Tibial artery (tissue), 4 donors: ENCODE measurements around the gene CREB5.

Experiments used
- DNase-seq, 2 donors: peaks; one replicate each; pipeline ENCODE4 v3.0.0-alpha.2; 2019
- H3K27ac ChIP-seq, 2 donors: fragments of 200-600 bp; sonication (generic) in 1 of 2; 1 replicate in 1 of 2; 2 replicates in 1 of 2; pipeline ENCODE4 v1.5.1; 2018 to 2019; ENCODE audit warnings: mild to moderate bottlenecking in 1 of 2
- H3K27me3 ChIP-seq, 2 donors: fragments of 200-600 bp; sonication (generic) in 1 of 2; one replicate each; pipeline versions ENCODE4 v1.5.1 to v1.6.0; 2016 to 2019
- H3K36me3 ChIP-seq, 3 donors: fragments of 200-600 bp; sonication (generic) in 2 of 3; one replicate each; pipeline ENCODE4 v1.5.1; 2016 to 2019; ENCODE audit warnings: mild to moderate bottlenecking in 2 of 3
- H3K4me1 ChIP-seq, 4 donors: fragments of 200-600 bp; sonication (generic) in 2 of 4; 1 replicate in 3 of 4; 2 replicates in 1 of 4; pipeline ENCODE4 v1.5.1; 2016 to 2019
- H3K4me3 ChIP-seq, 2 donors: fragments of 200-600 bp; sonication (generic) in 1 of 2; 1 replicate in 1 of 2; 2 replicates in 1 of 2; pipeline ENCODE4 v1.5.1; 2018 to 2019; ENCODE audit warnings: mild to moderate bottlenecking in 2 of 2
- H3K9me3 ChIP-seq, 3 donors: fragments of 200-600 bp; sonication (generic) in 1 of 3; one replicate each; pipeline ENCODE4 v1.5.1; 2016 to 2019
- intact Hi-C: fragments of 100-400 bp; cut with DNase I; formaldehyde crosslinking; loops from one replicate; pipeline ENCODE4 v1.15.0; 2023; ENCODE audit warnings: low total_unique reads
- TF ChIP-seq, protein P1 (sequence below), 2 experiments: fragments of 200-600 bp in 1 of 2; fragments of 450-650 bp in 1 of 2; IDR thresholded peaks; one replicate each; pipeline ENCODE4 v1.5.1; 2017 to 2019; ENCODE audit warnings: antibody characterized with exemption in 2 of 2, mild to moderate bottlenecking in 1 of 2, moderate library complexity in 1 of 2

CREB5 gene

GRCh38 chr7:28707291-28707690, 295.0 kb downstream of the CREB5 start:
- intact Hi-C loops, result no loop called here
- H3K9me3 ChIP-seq, result no peaks in the 10 kb centered on the region
- no peak overlapping the region for H3K4me3 ChIP-seq
- no peak overlapping the region for H3K27ac ChIP-seq
- peaks cover 0 to 30% (median 12%) of the 10 kb centered on the region in 4 donors for H3K4me1 ChIP-seq
- H3K27me3 ChIP-seq, result no peaks in the 10 kb centered on the region
- H3K36me3 ChIP-seq, result no peaks in the 10 kb centered on the region
- DNase-seq, result no peak
- TF ChIP-seq, protein P1, sequence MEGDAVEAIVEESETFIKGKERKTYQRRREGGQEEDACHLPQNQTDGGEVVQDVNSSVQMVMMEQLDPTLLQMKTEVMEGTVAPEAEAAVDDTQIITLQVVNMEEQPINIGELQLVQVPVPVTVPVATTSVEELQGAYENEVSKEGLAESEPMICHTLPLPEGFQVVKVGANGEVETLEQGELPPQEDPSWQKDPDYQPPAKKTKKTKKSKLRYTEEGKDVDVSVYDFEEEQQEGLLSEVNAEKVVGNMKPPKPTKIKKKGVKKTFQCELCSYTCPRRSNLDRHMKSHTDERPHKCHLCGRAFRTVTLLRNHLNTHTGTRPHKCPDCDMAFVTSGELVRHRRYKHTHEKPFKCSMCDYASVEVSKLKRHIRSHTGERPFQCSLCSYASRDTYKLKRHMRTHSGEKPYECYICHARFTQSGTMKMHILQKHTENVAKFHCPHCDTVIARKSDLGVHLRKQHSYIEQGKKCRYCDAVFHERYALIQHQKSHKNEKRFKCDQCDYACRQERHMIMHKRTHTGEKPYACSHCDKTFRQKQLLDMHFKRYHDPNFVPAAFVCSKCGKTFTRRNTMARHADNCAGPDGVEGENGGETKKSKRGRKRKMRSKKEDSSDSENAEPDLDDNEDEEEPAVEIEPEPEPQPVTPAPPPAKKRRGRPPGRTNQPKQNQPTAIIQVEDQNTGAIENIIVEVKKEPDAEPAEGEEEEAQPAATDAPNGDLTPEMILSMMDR (IDR thresholded peaks at IDR 0.05), result no peak

DNA sequence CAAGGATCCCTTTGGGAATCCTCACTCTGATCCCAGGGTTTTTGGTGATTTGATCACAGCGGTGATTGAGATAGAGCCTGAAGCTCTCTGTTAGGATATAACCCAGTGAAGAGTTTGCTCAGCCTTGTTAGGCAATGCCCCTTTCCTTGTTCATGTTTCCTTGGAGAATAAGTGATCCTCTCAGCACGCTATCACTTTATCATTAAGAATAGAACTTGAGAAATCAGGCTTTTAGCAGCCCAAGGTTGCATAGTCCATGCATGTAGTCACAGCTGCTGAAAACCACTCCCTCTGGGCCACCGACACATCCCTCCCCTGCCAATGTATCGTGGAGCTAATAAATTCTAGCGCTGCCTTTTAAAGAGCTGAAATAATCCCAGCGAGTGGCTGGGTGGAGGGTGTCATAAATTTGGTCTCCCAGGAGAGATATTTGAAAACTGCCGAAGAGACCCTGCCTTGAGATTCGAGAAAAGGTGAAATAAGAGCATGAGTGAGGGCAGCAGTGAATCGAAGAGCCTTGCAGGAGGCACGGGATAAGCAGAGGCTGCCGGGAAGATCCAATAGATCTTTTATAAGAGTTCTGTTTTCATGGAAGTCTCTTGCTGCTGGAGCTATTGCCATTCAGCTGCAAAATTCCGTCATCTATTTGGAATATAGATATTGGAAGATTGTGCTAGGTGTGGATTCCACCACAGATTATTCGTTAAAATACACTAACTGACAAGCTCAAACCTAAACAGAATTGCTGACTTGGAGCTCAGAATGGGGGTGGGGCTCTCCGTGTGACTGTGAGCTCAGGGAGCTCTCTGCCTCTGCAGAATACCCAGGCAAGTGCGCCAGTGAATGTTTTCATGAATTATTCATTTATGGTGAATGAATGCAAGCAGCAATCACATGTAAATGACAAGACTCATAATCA, 296.0 kb downstream of the CREB5 start:
- peak overlapping the region in 1 of 2 donors; percentile 46 for H3K27ac ChIP-seq
- no peaks in the 10 kb centered on the region for H3K36me3 ChIP-seq
- TF ChIP-seq, protein P1 (IDR thresholded peaks at IDR 0.05), result no peak
- DNase-seq, result peak in 1 of 2 donors; percentile 31
- H3K27me3 ChIP-seq, result no peaks in the 10 kb centered on the region
- no peaks in the 10 kb centered on the region for H3K9me3 ChIP-seq
- peak overlapping the region; percentile 41 to 46 for H3K4me3 ChIP-seq
- intact Hi-C loops, result no loop called here
- peaks cover 0 to 20% (median 9%) of the 10 kb centered on the region in 4 donors for H3K4me1 ChIP-seq

DNA sequence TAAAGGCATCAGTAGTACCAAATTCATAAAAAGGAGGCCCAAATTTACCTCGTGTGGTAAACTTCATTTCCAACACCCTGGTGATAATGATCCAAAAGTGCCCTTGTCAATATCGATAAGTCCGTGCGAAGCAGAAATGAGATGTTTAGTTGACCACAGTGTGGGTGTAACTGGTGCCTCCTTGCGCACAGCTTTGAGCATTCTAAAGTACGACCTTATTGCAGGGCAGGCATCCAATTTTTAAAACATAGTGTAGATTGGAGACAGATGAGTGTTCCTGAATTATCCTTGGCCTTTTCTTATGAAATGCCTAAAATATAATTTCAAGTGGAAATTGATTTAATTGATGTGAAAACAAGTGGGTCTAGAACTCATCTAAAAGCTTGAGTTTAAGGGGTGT, 297.4 kb downstream of the CREB5 start:
- Histone ChIP-seq H3K36me3 (no peaks in the 10 kb centered on the region), H3K27ac (no peak overlapping the region), H3K9me3 (no peaks in the 10 kb centered on the region), H3K4me3 (no peak overlapping the region), H3K4me1 (peaks cover 0 to 15% (median 8%) of the 10 kb centered on the region in 4 donors), H3K27me3 (no peaks in the 10 kb centered on the region)
- intact Hi-C loops, result no loop called here
- TF ChIP-seq, protein P1 (IDR thresholded peaks at IDR 0.05), result no peak
- DNase-seq, result no peak

GRCh38 chr7:28711114-28711513, 298.8 kb downstream of the CREB5 start:
- DNase-seq, result no peak
- TF ChIP-seq, protein P1 (IDR thresholded peaks at IDR 0.05), result no peak
- H3K9me3 ChIP-seq, result no peaks in the 10 kb centered on the region
- H3K36me3 ChIP-seq, result no peaks in the 10 kb centered on the region
- no peak overlapping the region for H3K4me3 ChIP-seq
- no peak overlapping the region for H3K27ac ChIP-seq
- H3K27me3 ChIP-seq, result no peaks in the 10 kb centered on the region
- H3K4me1 ChIP-seq, result peaks cover 0 to 15% (median 8%) of the 10 kb centered on the region in 4 donors
- intact Hi-C loops, result no loop called here

GRCh38 chr7:28714459-28715120, 302.3 kb downstream of the CREB5 start:
- H3K36me3 ChIP-seq, result peaks cover 0 to 3% (median 0%) of the 10 kb centered on the region in 3 donors
- TF ChIP-seq, protein P1 (IDR thresholded peaks at IDR 0.05), result no peak
- intact Hi-C loops, result no loop called here
- no peak overlapping the region for H3K4me3 ChIP-seq
- no peaks in the 10 kb centered on the region for H3K9me3 ChIP-seq
- no peak overlapping the region for H3K27ac ChIP-seq
- peaks cover 0 to 3% (median 0%) of the 10 kb centered on the region in 4 donors for H3K4me1 ChIP-seq
- no peaks in the 10 kb centered on the region for H3K27me3 ChIP-seq
- DNase-seq, result no peak
